Activated naive CD8-positive, alpha-beta T cell treated with anti-CD3 and anti-CD28 coated beads, Interleukin-2, amount 50 U/mL, for 24 hours (primary cell): ENCODE results near the gene HDLBP.
A peak's percentile ranks its signal among the peaks of the same experiment; 100 is the strongest.

Experiments
- ATAC-seq: fragments of 150-1000 bp; cut with Tn5 transposase; one replicate; pipeline ENCODE4 v1.10.0; 2021
- DNase-seq: peaks from one replicate; pipeline ENCODE4 v3.0.0; 2021
- H3K27ac Mint-ChIP-seq: one replicate; pipeline ENCODE4 v1.8.0; 2021; ENCODE audit warnings: mild to moderate bottlenecking, mixed read lengths
- H3K27me3 Mint-ChIP-seq: one replicate; pipeline ENCODE4 v1.8.0; 2021; ENCODE audit warnings: mixed read lengths
- H3K36me3 Mint-ChIP-seq: one replicate; pipeline ENCODE4 v1.8.0; 2021; ENCODE audit warnings: low read depth, mixed read lengths
- H3K4me1 Mint-ChIP-seq: one replicate; pipeline ENCODE4 v1.8.0; 2021; ENCODE audit warnings: mixed read lengths
- H3K4me3 Mint-ChIP-seq: one replicate; pipeline ENCODE4 v1.8.0; 2021; ENCODE audit warnings: mild to moderate bottlenecking, moderate library complexity, mixed read lengths
- H3K9me3 Mint-ChIP-seq: one replicate; pipeline ENCODE4 v1.8.0; 2021; ENCODE audit warnings: mixed read lengths

HDLBP gene

GRCh38 chr2:241249654-241250053 lies 65.8 kb downstream of the HDLBP start:
- Mint-ChIP-seq H3K4me3 (no peak overlapping the region), H3K27ac (no peak overlapping the region), H3K36me3 (peaks cover 68% of the 10 kb centered on the region), H3K27me3 (no peaks in the 10 kb centered on the region), H3K4me1 (no peaks in the 10 kb centered on the region), H3K9me3 (no peaks in the 10 kb centered on the region)
- DNase-seq: no peak
- ATAC-seq: no peak

GRCh38 chr2:241248897-241249296 lies 66.6 kb downstream of the HDLBP start:
- Mint-ChIP-seq H3K9me3 (no peaks in the 10 kb centered on the region), H3K4me1 (no peaks in the 10 kb centered on the region), H3K36me3 (peaks cover 73% of the 10 kb centered on the region), H3K4me3 (no peak overlapping the region), H3K27ac (no peak overlapping the region), H3K27me3 (no peaks in the 10 kb centered on the region)
- ATAC-seq: no peak
- DNase-seq: no peak

GRCh38 chr2:241248289-241248688 lies 67.2 kb downstream of the HDLBP start:
- ATAC-seq: no peak
- Mint-ChIP-seq H3K9me3 (no peaks in the 10 kb centered on the region), H3K36me3 (peaks cover 72% of the 10 kb centered on the region), H3K4me1 (no peaks in the 10 kb centered on the region), H3K4me3 (no peak overlapping the region), H3K27me3 (no peaks in the 10 kb centered on the region), H3K27ac (no peak overlapping the region)
- no peak for DNase-seq

- no peaks in the 10 kb centered on the region for H3K27me3 Mint-ChIP-seq
- DNase-seq (no peak), ATAC-seq (no peak)
- no peaks in the 10 kb centered on the region for H3K4me1 Mint-ChIP-seq
- no peaks in the 10 kb centered on the region for H3K9me3 Mint-ChIP-seq
- H3K4me3 Mint-ChIP-seq: no peak overlapping the region
- no peak overlapping the region for H3K27ac Mint-ChIP-seq
- peaks cover 83% of the 10 kb centered on the region for H3K36me3 Mint-ChIP-seq
Measured at GRCh38 chr2:241244368-241244767, 71.1 kb downstream of the HDLBP start.

- Mint-ChIP-seq H3K27me3 (no peaks in the 10 kb centered on the region), H3K36me3 (peaks cover 81% of the 10 kb centered on the region), H3K9me3 (no peaks in the 10 kb centered on the region), H3K4me3 (peak overlapping the region; percentile 27), H3K4me1 (no peaks in the 10 kb centered on the region), H3K27ac (no peak overlapping the region)
- no peak for DNase-seq
- no peak for ATAC-seq
Measured at GRCh38 chr2:241242306-241242705, 73.2 kb downstream of the HDLBP start.

- Mint-ChIP-seq H3K36me3 (peaks cover 81% of the 10 kb centered on the region), H3K27ac (no peak overlapping the region), H3K4me3 (no peak overlapping the region), H3K9me3 (no peaks in the 10 kb centered on the region), H3K27me3 (no peaks in the 10 kb centered on the region), H3K4me1 (no peaks in the 10 kb centered on the region)
- ATAC-seq (no peak), DNase-seq (no peak)
Measured at GRCh38 chr2:241241669-241242068, 73.8 kb downstream of the HDLBP start.

- no peaks in the 10 kb centered on the region for H3K27me3 Mint-ChIP-seq
- no peak for DNase-seq
- H3K27ac Mint-ChIP-seq: no peak overlapping the region
- H3K4me1 Mint-ChIP-seq: no peaks in the 10 kb centered on the region
- ATAC-seq: no peak
- H3K9me3 Mint-ChIP-seq: no peaks in the 10 kb centered on the region
- H3K36me3 Mint-ChIP-seq: peaks cover 75% of the 10 kb centered on the region
- H3K4me3 Mint-ChIP-seq: no peak overlapping the region
Measured at GRCh38 chr2:241240320-241241004, 75.0 kb downstream of the HDLBP start.

- H3K27me3 Mint-ChIP-seq: no peaks in the 10 kb centered on the region
- DNase-seq: no peak
- no peak overlapping the region for H3K27ac Mint-ChIP-seq
- H3K36me3 Mint-ChIP-seq: peaks cover 81% of the 10 kb centered on the region
- H3K4me1 Mint-ChIP-seq: no peaks in the 10 kb centered on the region
- no peaks in the 10 kb centered on the region for H3K9me3 Mint-ChIP-seq
- no peak for ATAC-seq
- no peak overlapping the region for H3K4me3 Mint-ChIP-seq
Measured at GRCh38 chr2:241239552-241240202, 75.8 kb downstream of the HDLBP start.

GRCh38 chr2:241238693-241239198 lies 76.7 kb downstream of the HDLBP start:
- ATAC-seq: no peak
- Mint-ChIP-seq H3K36me3 (peaks cover 80% of the 10 kb centered on the region), H3K27ac (no peak overlapping the region), H3K9me3 (no peaks in the 10 kb centered on the region), H3K4me1 (no peaks in the 10 kb centered on the region), H3K4me3 (no peak overlapping the region), H3K27me3 (no peaks in the 10 kb centered on the region)
- no peak for DNase-seq

GRCh38 chr2:241237949-241238371 lies 77.5 kb downstream of the HDLBP start:
- ATAC-seq (no peak), DNase-seq (no peak)
- Mint-ChIP-seq H3K9me3 (no peaks in the 10 kb centered on the region), H3K4me3 (no peak overlapping the region), H3K4me1 (no peaks in the 10 kb centered on the region), H3K36me3 (peaks cover 83% of the 10 kb centered on the region), H3K27me3 (no peaks in the 10 kb centered on the region), H3K27ac (no peak overlapping the region)

GRCh38 chr2:241237047-241237446 lies 78.4 kb downstream of the HDLBP start:
- Mint-ChIP-seq H3K4me1 (no peaks in the 10 kb centered on the region), H3K27me3 (no peaks in the 10 kb centered on the region), H3K36me3 (peaks cover 77% of the 10 kb centered on the region), H3K4me3 (no peak overlapping the region), H3K9me3 (no peaks in the 10 kb centered on the region), H3K27ac (no peak overlapping the region)
- DNase-seq (no peak), ATAC-seq (no peak)

- peaks cover 77% of the 10 kb centered on the region for H3K36me3 Mint-ChIP-seq
- DNase-seq (no peak), ATAC-seq (no peak)
- H3K4me3 Mint-ChIP-seq: no peak overlapping the region
- no peaks in the 10 kb centered on the region for H3K27me3 Mint-ChIP-seq
- H3K27ac Mint-ChIP-seq: no peak overlapping the region
- H3K9me3 Mint-ChIP-seq: no peaks in the 10 kb centered on the region
- no peaks in the 10 kb centered on the region for H3K4me1 Mint-ChIP-seq
Measured at GRCh38 chr2:241235859-241236593, 79.4 kb downstream of the HDLBP start.

GRCh38 chr2:241234962-241235740 lies 80.3 kb downstream of the HDLBP start:
- H3K4me3 Mint-ChIP-seq: no peak overlapping the region
- ATAC-seq (no peak), DNase-seq (no peak)
- H3K27me3 Mint-ChIP-seq: no peaks in the 10 kb centered on the region
- H3K36me3 Mint-ChIP-seq: peaks cover 71% of the 10 kb centered on the region
- no peak overlapping the region for H3K27ac Mint-ChIP-seq
- no peaks in the 10 kb centered on the region for H3K9me3 Mint-ChIP-seq
- H3K4me1 Mint-ChIP-seq: no peaks in the 10 kb centered on the region

- H3K27ac Mint-ChIP-seq: no peak overlapping the region
- no peaks in the 10 kb centered on the region for H3K27me3 Mint-ChIP-seq
- H3K9me3 Mint-ChIP-seq: no peaks in the 10 kb centered on the region
- no peak overlapping the region for H3K4me3 Mint-ChIP-seq
- peaks cover 66% of the 10 kb centered on the region for H3K36me3 Mint-ChIP-seq
- DNase-seq (no peak), ATAC-seq (no peak)
- H3K4me1 Mint-ChIP-seq: no peaks in the 10 kb centered on the region
Measured at GRCh38 chr2:241234066-241234790, 81.2 kb downstream of the HDLBP start.
